Glomerular visceral epithelial cell (primary cell): ENCODE data around the gene COMMD6.
"Not testable (repeated sequence)": the region's sequence is repeated elsewhere in the genome, so short reads cannot be mapped to it uniquely, and the experiment has no call there.

Source experiments
- DNase-seq: peaks from one replicate; pipeline ENCODE4 v3.0.0-alpha.2; 2016; ENCODE audit errors: extremely low spot score

COMMD6 gene

GRCh38 chr13:75537401-75538365, at the start of gene COMMD6:
Gene COMMD6 (minus strand): TSS chr13:75537841. CDS start chr13:75537805, 36 bp downstream.
- DNase-seq = peak; percentile 91

DNA sequence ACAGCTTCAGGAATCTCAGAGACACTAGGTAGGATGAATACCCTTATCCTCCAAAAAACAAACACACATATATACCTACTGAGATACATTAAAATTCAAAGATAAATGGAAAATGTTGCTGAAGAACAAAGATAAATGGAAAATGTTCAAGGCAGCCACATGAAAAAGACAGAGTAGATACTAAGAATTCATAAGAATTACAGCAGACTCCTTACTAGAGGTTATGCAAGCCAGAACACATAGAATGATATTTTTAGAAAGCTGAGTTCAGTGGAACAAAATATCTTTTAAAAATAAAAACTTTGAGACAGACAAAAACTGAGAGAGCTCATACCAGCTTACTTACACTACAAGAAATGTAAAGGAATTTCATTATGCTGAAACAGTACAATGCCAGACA, 47.5 kb upstream of the COMMD6 start:
- DNase-seq = no peak

DNA sequence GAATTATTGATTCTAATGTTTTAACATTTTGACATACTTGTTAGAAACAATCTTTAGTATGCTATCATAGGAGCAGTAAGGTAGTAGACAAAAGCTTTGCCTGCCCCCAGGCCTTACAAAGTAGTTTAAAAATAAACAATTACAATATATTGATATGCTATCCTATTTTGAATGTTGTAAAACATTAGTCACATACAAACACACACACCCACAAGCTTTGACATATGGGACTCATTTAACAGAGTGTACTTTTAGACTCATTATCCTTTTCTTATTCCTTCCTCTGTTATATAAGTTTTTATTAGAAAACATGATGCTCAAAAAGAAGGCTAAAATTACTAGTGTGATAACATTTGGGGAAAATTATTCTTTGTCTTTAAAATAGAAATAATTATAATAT, 45.5 kb upstream of the COMMD6 start:
- DNase-seq = no peak

GRCh38 chr13:75581874-75582640, 44.4 kb upstream of the COMMD6 start:
- DNase-seq = no peak

DNA sequence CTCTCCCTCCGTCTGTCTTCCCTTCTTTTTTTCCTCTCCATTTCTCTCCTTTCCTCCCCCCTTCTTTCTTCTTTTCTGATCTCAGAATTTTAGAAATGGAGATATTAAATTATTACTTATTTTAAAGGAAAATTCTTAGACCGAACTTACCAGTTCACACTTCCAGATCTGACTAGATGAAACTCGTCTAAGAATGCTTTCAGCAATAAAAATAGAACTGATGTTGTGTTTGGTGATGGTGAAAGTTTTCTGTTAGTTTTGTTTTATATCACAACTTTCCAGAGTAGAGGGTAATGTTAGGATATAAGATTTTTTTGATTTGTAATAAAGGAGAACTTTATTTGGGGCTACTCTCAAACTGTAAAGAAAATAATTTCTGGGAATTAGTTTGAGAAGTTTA, 41.9 kb upstream of the COMMD6 start:
- no peak for DNase-seq

- DNase-seq = no peak
Observed at GRCh38 chr13:75569576-75569975, 31.9 kb upstream of the COMMD6 start.

GRCh38 chr13:75566658-75567057, 29.0 kb upstream of the COMMD6 start:
- DNase-seq = peak; percentile 25

DNA sequence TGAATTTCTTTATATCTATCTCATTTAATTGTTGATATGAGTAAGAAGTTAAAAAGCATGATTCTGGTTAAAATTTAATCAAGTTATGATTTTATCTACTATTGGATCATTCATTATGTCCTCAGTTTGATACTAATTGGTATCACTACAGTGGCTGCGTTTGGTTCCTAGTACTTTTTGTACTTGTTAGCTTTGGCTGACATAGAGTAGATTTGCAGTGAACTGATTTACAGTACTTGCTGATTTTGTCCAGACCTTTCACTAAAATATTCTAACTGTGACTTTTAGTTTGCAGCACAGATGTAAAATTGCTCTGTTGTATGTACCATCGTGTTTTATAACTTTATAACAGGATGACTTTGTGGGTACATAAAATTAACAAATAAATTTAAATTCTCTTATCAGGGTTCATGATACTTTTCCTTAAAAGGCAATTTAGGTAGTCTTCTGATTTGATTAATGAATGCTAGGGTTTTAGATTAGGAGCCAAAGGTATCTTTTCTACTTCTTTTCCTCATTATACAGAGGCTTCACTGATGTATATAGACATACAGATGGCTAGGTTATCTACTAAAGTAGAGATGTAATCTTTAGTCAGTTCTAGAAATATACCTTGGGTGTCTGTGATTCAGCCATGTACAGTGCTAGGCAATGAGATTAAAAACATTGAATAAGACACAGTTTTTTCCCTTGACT, 20.7 kb upstream of the COMMD6 start:
- DNase-seq = no peak

DNA sequence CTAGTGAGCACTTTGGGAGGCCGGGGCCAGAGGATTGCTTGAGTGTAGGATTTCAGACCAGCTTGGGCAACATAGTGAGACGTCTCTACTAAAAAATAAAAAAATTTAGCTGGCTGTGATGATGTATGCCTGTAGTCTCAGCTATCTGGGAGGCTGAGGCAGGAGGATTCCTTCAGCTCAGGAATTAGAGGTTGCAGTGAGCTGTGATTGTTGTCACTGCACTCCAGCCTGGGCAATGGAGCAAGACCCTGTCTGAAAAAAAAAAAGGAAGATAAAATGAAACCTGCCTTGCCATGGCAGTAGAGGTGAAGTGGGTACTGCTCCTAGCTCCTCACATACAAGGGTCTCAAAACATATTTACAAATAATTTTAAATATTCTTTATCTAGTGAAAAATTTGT, 19.3 kb upstream of the COMMD6 start:
- no peak for DNase-seq

DNA sequence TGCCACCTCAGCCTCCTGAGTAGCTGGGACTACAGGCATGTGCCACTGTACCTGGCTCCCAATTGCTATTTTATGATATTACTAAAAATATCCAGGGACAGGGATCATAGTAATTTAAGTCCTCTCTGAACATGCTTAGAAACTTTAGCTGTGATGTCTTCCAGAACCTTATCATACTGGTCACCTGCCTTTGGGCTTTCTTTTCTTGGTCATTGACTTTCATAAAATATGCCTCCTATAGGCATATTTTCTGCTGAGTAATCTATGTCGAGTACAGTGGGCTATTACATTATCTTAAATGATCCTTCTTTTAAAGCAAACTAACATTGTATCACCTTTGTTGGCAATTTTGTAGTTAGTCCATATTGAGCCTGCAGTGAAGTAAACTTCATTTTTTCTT, 18.2 kb upstream of the COMMD6 start:
- no peak for DNase-seq

DNA sequence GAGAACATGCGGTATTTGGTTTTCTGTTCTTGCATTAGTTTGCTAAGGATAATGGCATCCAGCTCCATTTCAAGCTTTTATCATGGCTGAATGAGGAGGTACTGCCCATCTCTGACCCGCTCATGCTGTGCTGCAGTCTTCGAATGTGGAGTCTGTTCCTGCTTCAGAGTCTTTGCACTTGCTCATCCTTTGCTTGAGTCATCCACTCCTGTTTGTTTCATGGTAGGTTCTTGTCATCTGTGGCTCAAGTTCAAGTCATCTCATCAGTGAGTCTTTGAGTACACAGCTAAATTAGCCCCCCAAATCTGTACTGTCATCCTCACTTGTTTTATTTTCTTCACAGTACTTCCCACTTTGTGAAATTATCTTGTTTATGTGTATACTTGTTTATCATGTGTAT, 17.3 kb upstream of the COMMD6 start:
- no peak for DNase-seq

DNA sequence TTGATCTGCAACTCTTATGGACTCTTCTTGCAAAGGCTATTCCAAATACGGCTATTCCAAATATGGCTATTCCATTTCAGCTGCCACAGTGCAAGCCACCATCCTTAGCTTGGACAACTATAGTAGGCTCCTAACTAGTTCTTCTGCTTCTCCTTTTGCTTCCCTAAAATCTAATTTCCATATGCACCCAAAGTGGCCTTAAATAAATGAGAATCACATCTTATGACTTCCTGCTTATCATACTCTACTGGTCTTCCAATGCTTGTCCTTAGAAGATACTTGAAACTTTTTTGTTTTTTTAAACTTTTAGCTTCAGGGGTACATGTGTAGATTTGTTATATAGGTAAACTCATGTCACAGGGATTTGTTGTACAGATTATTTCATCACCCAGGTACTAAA, 16.8 kb upstream of the COMMD6 start:
- no peak for DNase-seq

DNA sequence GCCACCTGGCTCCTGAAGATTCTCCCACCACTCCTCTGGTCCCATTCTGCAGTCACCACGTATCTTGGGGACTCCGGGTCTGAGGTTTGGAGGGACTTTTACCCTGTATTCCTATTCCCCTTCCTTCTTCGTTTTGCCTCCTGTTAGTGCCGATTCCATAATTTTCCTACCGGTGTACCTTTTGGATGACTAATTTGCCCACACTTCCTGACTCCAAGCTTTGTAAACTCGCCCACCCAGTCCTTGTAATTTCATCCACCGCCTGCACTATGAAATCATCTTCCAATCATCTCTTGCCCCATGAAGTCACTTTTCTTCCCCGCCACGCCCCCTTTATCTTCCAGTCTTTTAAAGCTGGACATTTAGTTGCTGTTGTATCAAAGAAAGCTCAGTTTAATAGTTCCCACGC, 12.5 kb upstream of the COMMD6 start:
- peak; percentile 78 for DNase-seq

DNA sequence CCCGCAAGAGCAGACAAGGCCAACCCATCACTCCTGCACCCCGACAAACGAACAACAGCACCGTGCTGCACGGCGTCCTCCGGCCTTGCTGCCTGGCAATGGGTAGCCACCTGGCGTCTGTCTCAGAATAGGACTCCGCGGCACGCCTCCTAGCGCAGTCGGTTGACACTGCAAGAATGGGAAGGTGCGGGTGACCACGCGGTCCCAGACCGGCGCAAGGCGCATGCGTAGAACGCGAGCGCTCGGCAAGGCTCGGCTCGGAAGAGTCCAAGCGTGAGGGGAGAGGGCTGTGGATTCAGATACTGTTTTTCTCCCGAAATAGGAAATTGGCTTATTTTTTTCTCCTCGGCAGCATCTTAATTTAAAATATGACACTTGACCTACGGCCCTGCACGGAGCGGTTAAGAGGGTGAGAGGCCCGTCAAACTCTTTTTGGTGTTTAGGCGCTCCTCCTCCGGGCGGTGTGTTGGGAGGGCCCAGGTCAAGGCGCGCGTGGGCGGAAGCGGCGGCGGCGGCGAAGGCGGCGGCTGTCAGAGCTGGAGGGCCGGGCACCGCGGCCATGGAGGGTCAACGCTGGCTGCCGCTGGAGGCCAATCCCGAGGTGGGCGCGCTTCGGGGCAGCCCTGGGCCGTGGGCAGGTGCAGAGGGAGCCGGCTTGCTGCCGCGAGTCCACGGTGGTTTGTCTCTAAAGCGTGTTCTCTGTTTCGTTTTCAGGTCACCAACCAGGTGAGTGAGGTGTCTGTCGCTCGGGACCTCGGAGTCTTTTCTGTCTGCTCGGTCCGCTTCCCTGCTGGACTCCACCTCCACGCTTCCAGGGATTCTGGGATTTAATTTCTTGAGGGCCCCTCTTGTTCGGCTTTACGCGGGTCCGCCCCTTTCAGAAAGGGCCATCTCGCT, 11.9 kb upstream of the COMMD6 start, which contains the start of gene UCHL3:
TSS of gene UCHL3 (plus strand) at position 530 of the 897 bp plus-strand sequence. CDS start at position 560, 30 bp downstream.
- DNase-seq = peak; percentile 97

DNA sequence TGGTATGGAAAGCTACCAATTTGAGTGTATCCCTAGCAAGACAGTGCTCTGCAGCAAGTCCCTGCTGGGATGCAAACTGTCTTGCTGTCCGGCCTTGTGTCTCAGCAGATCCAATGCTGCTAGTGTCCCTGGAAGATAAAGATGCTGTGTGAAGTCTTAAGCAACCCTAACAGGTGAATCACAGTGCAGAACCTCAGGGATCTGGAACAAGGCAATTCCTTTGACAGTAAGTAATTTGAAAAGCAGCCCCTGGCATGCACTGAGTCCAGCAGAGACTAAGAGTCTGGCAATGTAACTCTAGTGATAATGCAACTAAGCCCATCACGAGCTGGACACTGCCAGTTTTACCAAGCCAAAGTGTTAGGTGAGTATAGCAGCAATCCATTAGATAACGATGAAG, 10.3 kb upstream of the COMMD6 start:
- DNase-seq = no peak

- not testable (repeated sequence) for DNase-seq
Observed at GRCh38 chr13:75545386-75545785, 7.7 kb upstream of the COMMD6 start.

DNA sequence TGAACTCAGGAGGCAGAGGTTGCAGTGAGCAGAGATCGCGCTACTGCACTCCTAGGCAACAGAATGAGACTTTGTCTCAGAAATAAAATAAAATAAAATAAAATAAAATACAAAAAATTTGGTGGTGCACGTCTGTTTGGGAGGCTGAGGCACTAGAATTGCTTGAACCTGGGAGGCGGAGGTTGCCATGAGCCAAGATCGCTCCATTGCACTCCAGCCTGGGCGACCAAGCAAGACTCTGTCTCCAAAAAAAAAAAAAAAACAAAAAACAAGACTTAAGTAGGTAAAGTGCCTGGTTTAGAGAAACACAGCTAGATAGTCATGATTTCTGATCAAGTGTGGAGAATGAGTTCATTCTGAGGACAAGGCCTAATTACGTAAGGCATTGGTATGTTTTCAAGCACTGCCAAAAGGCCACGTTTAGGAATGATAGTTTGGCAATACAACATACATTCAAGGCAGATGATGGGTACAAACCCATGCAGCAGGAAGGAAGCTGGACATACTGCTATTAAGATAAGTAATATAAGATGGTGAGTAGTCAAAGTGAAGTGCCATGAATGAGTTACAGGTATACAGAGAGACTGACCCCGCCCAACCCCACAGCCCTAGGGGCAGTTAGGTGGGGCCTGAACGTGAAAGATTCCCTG, 7.2 kb upstream of the COMMD6 start:
- DNase-seq = no peak

GRCh38 chr13:75541961-75542360, 4.3 kb upstream of the COMMD6 start:
- DNase-seq = no peak

- DNase-seq = no peak
Observed at GRCh38 chr13:75541287-75541686, 3.6 kb upstream of the COMMD6 start.

- DNase-seq = peak; percentile 28
Observed at GRCh38 chr13:75533861-75534260, 3.8 kb downstream of the COMMD6 start.
